Measurements from ENCODE around the gene CDK4. TPM values are rescaled to one million over a fixed set of nuclear protein-coding genes. Genes with fewer than 3 reads are reported as not detected.

The CDK4 gene
- total RNA-seq, 1 donor from 2014 or later = 257 TPM

GRCh38 chr12:57781244-57781643 lies 29.1 kb upstream of the CDK4 start:
- no peak for TF ChIP-seq CTCF (IDR thresholded peaks at IDR 0.05; ENCODE audit: insufficient read depth, low read length, poor library complexity, severe bottlenecking)
- DNase-seq (ENCODE audit: low read depth) = no peak
- H3K36me3 ChIP-seq (ENCODE audit: control insufficient read depth, insufficient read depth, low read length) = no peaks in the 10 kb centered on the region
- no peak overlapping the region for H3K4me3 ChIP-seq (ENCODE audit: low read depth, low read length)
- no peaks in the 10 kb centered on the region for H3K27me3 ChIP-seq (ENCODE audit: control insufficient read depth, insufficient read depth, low read length)

- Histone ChIP-seq H3K27me3 (ENCODE audit: control insufficient read depth, insufficient read depth, low read length) (no peaks in the 10 kb centered on the region), H3K36me3 (ENCODE audit: control insufficient read depth, insufficient read depth, low read length) (no peaks in the 10 kb centered on the region), H3K4me3 (ENCODE audit: low read depth, low read length) (no peak overlapping the region)
- no peak for TF ChIP-seq CTCF (IDR thresholded peaks at IDR 0.05; ENCODE audit: insufficient read depth, low read length, poor library complexity, severe bottlenecking)
- DNase-seq (ENCODE audit: low read depth) = no peak
These were observed 28.3 kb upstream of the CDK4 start for GRCh38 chr12:57780284-57780897.

DNA sequence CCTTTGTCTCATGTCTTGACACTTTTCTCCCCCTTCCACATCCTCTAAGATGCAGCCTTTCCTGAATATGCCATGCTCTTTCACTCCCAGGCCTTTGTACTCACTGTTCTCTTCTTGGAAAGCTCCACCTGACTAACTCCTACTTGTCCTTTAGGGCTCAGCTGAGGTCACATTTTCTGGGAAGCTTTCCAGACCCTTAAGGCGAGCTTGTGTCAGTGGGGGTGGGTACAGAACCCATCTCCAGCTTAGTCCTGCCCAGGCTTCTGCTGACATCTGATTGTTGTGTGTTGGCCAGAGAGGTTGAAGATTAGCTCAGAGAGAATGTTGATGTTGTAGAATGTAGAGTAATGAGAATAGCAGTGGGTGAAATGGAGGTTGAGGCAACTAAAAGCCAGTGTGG lies 27.6 kb upstream of the CDK4 start:
- Histone ChIP-seq H3K36me3 (ENCODE audit: control insufficient read depth, insufficient read depth, low read length) (no peaks in the 10 kb centered on the region), H3K4me3 (ENCODE audit: low read depth, low read length) (no peak overlapping the region), H3K27me3 (ENCODE audit: control insufficient read depth, insufficient read depth, low read length) (no peaks in the 10 kb centered on the region)
- DNase-seq (ENCODE audit: low read depth) = no peak
- TF ChIP-seq CTCF (IDR thresholded peaks at IDR 0.05; ENCODE audit: insufficient read depth, low read length, poor library complexity, severe bottlenecking) = no peak

- Histone ChIP-seq H3K4me3 (ENCODE audit: low read depth, low read length) (no peak overlapping the region), H3K27me3 (ENCODE audit: control insufficient read depth, insufficient read depth, low read length) (no peaks in the 10 kb centered on the region), H3K36me3 (ENCODE audit: control insufficient read depth, insufficient read depth, low read length) (no peaks in the 10 kb centered on the region)
- no peak for TF ChIP-seq CTCF (IDR thresholded peaks at IDR 0.05; ENCODE audit: insufficient read depth, low read length, poor library complexity, severe bottlenecking)
- DNase-seq (ENCODE audit: low read depth) = no peak
These were observed 25.8 kb upstream of the CDK4 start for GRCh38 chr12:57777911-57778310.

- Histone ChIP-seq H3K4me3 (ENCODE audit: low read depth, low read length) (no peak overlapping the region), H3K36me3 (ENCODE audit: control insufficient read depth, insufficient read depth, low read length) (no peaks in the 10 kb centered on the region), H3K27me3 (ENCODE audit: control insufficient read depth, insufficient read depth, low read length) (no peaks in the 10 kb centered on the region)
- DNase-seq (ENCODE audit: low read depth) = no peak
- no peak for TF ChIP-seq CTCF (IDR thresholded peaks at IDR 0.05; ENCODE audit: insufficient read depth, low read length, poor library complexity, severe bottlenecking)
These were observed 25.3 kb upstream of the CDK4 start for GRCh38 chr12:57777367-57777766.

DNA sequence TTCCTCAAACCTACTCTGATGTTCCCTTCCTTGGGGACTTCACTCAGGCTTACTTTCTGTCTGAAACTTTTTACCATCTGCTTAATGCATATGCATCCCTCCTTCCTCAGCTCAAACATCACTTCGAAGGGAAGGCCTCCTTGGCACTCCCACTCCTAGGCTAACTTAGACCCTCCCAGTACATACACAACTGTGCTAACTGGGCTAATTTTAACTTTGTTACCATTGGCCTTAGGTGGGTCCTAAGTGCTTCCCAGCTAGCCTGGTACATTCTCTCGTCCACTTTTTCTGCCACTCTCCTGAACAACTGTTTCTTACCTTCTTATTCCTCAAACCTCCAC lies 24.1 kb upstream of the CDK4 start:
- no peaks in the 10 kb centered on the region for H3K36me3 ChIP-seq (ENCODE audit: control insufficient read depth, insufficient read depth, low read length)
- DNase-seq (ENCODE audit: low read depth) = no peak
- no peaks in the 10 kb centered on the region for H3K27me3 ChIP-seq (ENCODE audit: control insufficient read depth, insufficient read depth, low read length)
- TF ChIP-seq CTCF (IDR thresholded peaks at IDR 0.05; ENCODE audit: insufficient read depth, low read length, poor library complexity, severe bottlenecking) = no peak
- H3K4me3 ChIP-seq (ENCODE audit: low read depth, low read length) = no peak overlapping the region

All from kidney epithelial cell (primary cell).